Right atrium auricular region (tissue), 2 donors: ENCODE measurements around the gene ALDH1A3. TPM values are rescaled to one million over a fixed set of nuclear protein-coding genes. Genes with fewer than 3 reads are reported as not detected.

Source experiments
- DNase-seq: peaks from one replicate; pipeline ENCODE4 v3.0.0-alpha.2; 2019; ENCODE audit warnings: low spot score
- H3K27ac ChIP-seq, 2 donors: fragments of 200-600 bp; sonication (generic); 1 replicate in 1 of 2; 2 replicates in 1 of 2; pipeline ENCODE4 v1.5.1; 2016 to 2019
- H3K27me3 ChIP-seq, 2 donors: fragments of 200-600 bp; sonication (generic); one replicate each; pipeline versions ENCODE4 v1.5.1 to v1.6.0; 2017 to 2019
- H3K36me3 ChIP-seq: fragments of 200-600 bp; sonication (generic); one replicate; pipeline ENCODE4 v1.5.1; 2016
- H3K4me1 ChIP-seq, 2 donors: fragments of 200-600 bp; sonication (generic); one replicate each; pipeline versions ENCODE4 v1.5.1 to v1.6.0; 2017 to 2019
- H3K4me3 ChIP-seq, 2 donors: fragments of 200-600 bp; sonication (generic); 1 replicate in 1 of 2; 2 replicates in 1 of 2; pipeline ENCODE4 v1.5.1; 2017 to 2019; ENCODE audit warnings: mild to moderate bottlenecking in 1 of 2, moderate library complexity in 1 of 2
- H3K9me3 ChIP-seq, 2 donors: fragments of 200-600 bp; sonication (generic); one replicate each; pipeline ENCODE4 v1.5.1; 2019
- CTCF ChIP-seq, 2 donors: fragments of 200-600 bp; sonication (generic); IDR thresholded peaks; one replicate each; pipeline ENCODE4 v1.5.1; 2019; ENCODE audit warnings: antibody characterized with exemption in 2 of 2
- total RNA-seq, 2 donors: library from RNA; depleted of rRNA; stranded (reverse); fragments of >200 nt; gene quantifications; one replicate each; pipeline ENCODE4 v1.1.0, GENCODE V29; 2016

Gene ALDH1A3
- 10 to 100 TPM; 14.7 to 19.7 TPM for total RNA-seq

- Histone ChIP-seq H3K4me1 (peaks cover 0 to 10% of the 10 kb centered on the region in 2 donors), H3K4me3 (peak within 1 kb of the TSS; percentile 39 to 56), H3K9me3 (no peaks in the 10 kb centered on the region), H3K36me3 (no peaks in the 10 kb centered on the region), H3K27ac (peak within 1 kb of the TSS in 1 of 2 donors; percentile 8), H3K27me3 (peaks cover 0 to 7% of the 10 kb centered on the region in 2 donors)
- TF ChIP-seq CTCF (IDR thresholded peaks at IDR 0.05): no peak
- DNase-seq: no peak
These were observed at the start of gene ALDH1A3 for GRCh38 chr15:100879464-100880138. Gene ALDH1A3 (plus strand): TSS chr15:100879831. CDS start chr15:100879908, 77 bp downstream.

GRCh38 chr15:100831467-100831866 lies 48.2 kb upstream of the ALDH1A3 start:
- no peak overlapping the region for H3K27ac ChIP-seq
- no peaks in the 10 kb centered on the region for H3K27me3 ChIP-seq
- H3K4me3 ChIP-seq: no peak overlapping the region
- DNase-seq: no peak
- no peak for TF ChIP-seq CTCF (IDR thresholded peaks at IDR 0.05)
- H3K36me3 ChIP-seq: no peaks in the 10 kb centered on the region
- peaks cover 0 to 7% of the 10 kb centered on the region in 2 donors for H3K9me3 ChIP-seq
- no peaks in the 10 kb centered on the region for H3K4me1 ChIP-seq

GRCh38 chr15:100832149-100832942 lies 47.3 kb upstream of the ALDH1A3 start:
- H3K4me3 ChIP-seq: no peak overlapping the region
- H3K4me1 ChIP-seq: no peaks in the 10 kb centered on the region
- no peak overlapping the region for H3K27ac ChIP-seq
- no peaks in the 10 kb centered on the region for H3K27me3 ChIP-seq
- no peak for TF ChIP-seq CTCF (IDR thresholded peaks at IDR 0.05)
- no peak for DNase-seq
- peaks cover 0 to 7% of the 10 kb centered on the region in 2 donors for H3K9me3 ChIP-seq
- H3K36me3 ChIP-seq: no peaks in the 10 kb centered on the region

GRCh38 chr15:100833417-100834389 lies 45.9 kb upstream of the ALDH1A3 start:
- DNase-seq: no peak
- Histone ChIP-seq H3K9me3 (no peaks in the 10 kb centered on the region), H3K27me3 (no peaks in the 10 kb centered on the region), H3K4me1 (no peaks in the 10 kb centered on the region), H3K27ac (no peak overlapping the region), H3K4me3 (no peak overlapping the region), H3K36me3 (no peaks in the 10 kb centered on the region)
- TF ChIP-seq CTCF (IDR thresholded peaks at IDR 0.05): no peak

GRCh38 chr15:100834731-100835130 lies 44.9 kb upstream of the ALDH1A3 start:
- no peak overlapping the region for H3K4me3 ChIP-seq
- no peaks in the 10 kb centered on the region for H3K27me3 ChIP-seq
- H3K36me3 ChIP-seq: no peaks in the 10 kb centered on the region
- H3K27ac ChIP-seq: no peak overlapping the region
- no peaks in the 10 kb centered on the region for H3K4me1 ChIP-seq
- DNase-seq: no peak
- no peak for TF ChIP-seq CTCF (IDR thresholded peaks at IDR 0.05)
- H3K9me3 ChIP-seq: no peaks in the 10 kb centered on the region
